ENCODE data around the gene FBL. TPM values are rescaled to one million over a fixed set of nuclear protein-coding genes. Genes with fewer than 3 reads are reported as not detected.
"Not testable (repeated sequence)": the region's sequence is repeated elsewhere in the genome, so short reads cannot be mapped to it uniquely, and the experiment has no call there.

The FBL gene
- total and polyA plus RNA-seq, 4 donors: 23.3 to 96.2 (median 57.7) TPM

- TF ChIP-seq REST (IDR thresholded peaks at IDR 0.05) (no peak), FOXA1 (IDR thresholded peaks at IDR 0.05) (no peak), NR2F2 (IDR thresholded peaks at IDR 0.05) (no peak)
Measured at GRCh38 chr19:39878398-39878797, 32.2 kb upstream of the FBL start (continued).

DNA sequence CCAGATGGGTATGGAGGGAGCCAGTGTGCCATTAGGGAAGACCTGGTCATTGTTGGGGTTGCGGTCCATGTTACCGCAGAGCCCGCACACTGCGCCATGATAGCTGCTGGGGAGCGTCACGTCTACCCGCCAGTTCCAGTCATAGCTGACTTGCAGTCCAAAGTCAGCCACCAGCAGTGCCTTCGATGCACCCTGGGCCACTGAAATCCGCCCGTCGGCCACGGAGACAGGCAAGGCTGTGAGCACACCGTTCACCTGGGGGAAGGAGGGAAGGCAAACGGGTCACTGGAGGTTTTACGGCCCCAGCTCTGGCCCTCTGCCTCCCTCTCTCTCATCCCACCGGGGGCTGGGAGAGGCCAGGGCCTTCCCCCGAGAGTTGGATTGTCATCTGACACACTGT is 31.8 kb upstream of the FBL start:
- not testable (repeated sequence) for H3K4me3 ChIP-seq (ENCODE audit: low read depth in 1 of 3, low read length in 3 of 3)

GRCh38 chr19:39877488-39877887 is 31.3 kb upstream of the FBL start:
- H3K9me3 ChIP-seq (ENCODE audit: control insufficient read depth in 4 of 4, low read length in 3 of 4); H3K4me1 ChIP-seq (ENCODE audit: control insufficient read depth in 4 of 4, insufficient read depth in 4 of 4, low read length in 3 of 4); H3K4me3 ChIP-seq (ENCODE audit: low read depth in 1 of 3, low read length in 3 of 3); H3K9ac ChIP-seq (ENCODE audit: low read depth in 1 of 2, low read length in 2 of 2); H3K27ac ChIP-seq (ENCODE audit: low read depth in 1 of 2, low read length in 2 of 2); DNase-seq (ENCODE audit: low spot score); H3K27me3 ChIP-seq (ENCODE audit: control insufficient read depth in 4 of 4, insufficient read depth in 4 of 4, low read length in 3 of 4); H3K36me3 ChIP-seq (ENCODE audit: control insufficient read depth in 4 of 4, insufficient read depth in 3 of 4, low read depth in 1 of 4, low read length in 3 of 4): not testable (repeated sequence)
- WGBS: 89% methylated on average over 14 of the region's 14 CpGs

More for the DNA sequence above, 31.8 kb upstream of the FBL start:
- H3K27me3 ChIP-seq (ENCODE audit: control insufficient read depth in 4 of 4, insufficient read depth in 4 of 4, low read length in 3 of 4); H3K9ac ChIP-seq (ENCODE audit: low read depth in 1 of 2, low read length in 2 of 2); H3K4me1 ChIP-seq (ENCODE audit: control insufficient read depth in 4 of 4, insufficient read depth in 4 of 4, low read length in 3 of 4); H3K27ac ChIP-seq (ENCODE audit: low read depth in 1 of 2, low read length in 2 of 2); H3K9me3 ChIP-seq (ENCODE audit: control insufficient read depth in 4 of 4, low read length in 3 of 4); DNase-seq (ENCODE audit: low spot score); H3K36me3 ChIP-seq (ENCODE audit: control insufficient read depth in 4 of 4, insufficient read depth in 3 of 4, low read depth in 1 of 4, low read length in 3 of 4): not testable (repeated sequence)
- 92% methylated on average over 15 of the region's 17 CpGs for WGBS

DNA sequence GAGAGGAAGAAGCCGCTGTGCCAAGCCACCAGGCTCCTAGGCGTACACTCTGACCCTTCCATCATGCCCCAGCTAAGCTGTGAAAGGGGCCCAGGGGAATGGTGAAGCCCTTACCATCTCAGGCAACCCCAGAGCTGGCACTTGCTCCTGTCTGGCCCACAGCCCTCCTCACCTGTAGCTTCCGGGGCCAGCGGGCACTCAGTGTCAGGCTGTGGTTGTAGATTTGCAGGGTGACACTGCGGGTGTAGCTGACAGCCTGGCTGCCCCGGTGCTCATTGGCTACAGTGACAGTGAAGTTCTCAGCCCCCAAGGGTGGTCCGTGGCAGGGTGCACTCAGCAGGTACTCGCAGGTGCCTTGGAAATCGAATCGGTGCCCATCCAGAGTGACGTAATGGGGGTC is 30.3 kb upstream of the FBL start:
- DNase-seq (ENCODE audit: low spot score); H3K36me3 ChIP-seq (ENCODE audit: control insufficient read depth in 4 of 4, insufficient read depth in 3 of 4, low read depth in 1 of 4, low read length in 3 of 4); H3K9me3 ChIP-seq (ENCODE audit: control insufficient read depth in 4 of 4, low read length in 3 of 4); H3K27me3 ChIP-seq (ENCODE audit: control insufficient read depth in 4 of 4, insufficient read depth in 4 of 4, low read length in 3 of 4); H3K4me3 ChIP-seq (ENCODE audit: low read depth in 1 of 3, low read length in 3 of 3); H3K4me1 ChIP-seq (ENCODE audit: control insufficient read depth in 4 of 4, insufficient read depth in 4 of 4, low read length in 3 of 4); H3K9ac ChIP-seq (ENCODE audit: low read depth in 1 of 2, low read length in 2 of 2); H3K27ac ChIP-seq (ENCODE audit: low read depth in 1 of 2, low read length in 2 of 2): not testable (repeated sequence)
- WGBS: 94% methylated on average over 2 of the region's 11 CpGs

- WGBS: 73% methylated on average over 43 of the region's 43 CpGs
- not testable (repeated sequence) for H3K9ac ChIP-seq (ENCODE audit: low read depth in 1 of 2, low read length in 2 of 2); H3K9me3 ChIP-seq (ENCODE audit: control insufficient read depth in 4 of 4, low read length in 3 of 4); H3K4me3 ChIP-seq (ENCODE audit: low read depth in 1 of 3, low read length in 3 of 3); DNase-seq (ENCODE audit: low spot score); H3K27me3 ChIP-seq (ENCODE audit: control insufficient read depth in 4 of 4, insufficient read depth in 4 of 4, low read length in 3 of 4); H3K4me1 ChIP-seq (ENCODE audit: control insufficient read depth in 4 of 4, insufficient read depth in 4 of 4, low read length in 3 of 4); H3K27ac ChIP-seq (ENCODE audit: low read depth in 1 of 2, low read length in 2 of 2); H3K36me3 ChIP-seq (ENCODE audit: control insufficient read depth in 4 of 4, insufficient read depth in 3 of 4, low read depth in 1 of 4, low read length in 3 of 4)
Measured at GRCh38 chr19:39875401-39875864, 29.3 kb upstream of the FBL start.

Measured in liver (tissue), 9 donors.